HG03159 (cell line): Measurements from ENCODE around the gene GPR32.
"Not testable (repeated sequence)": the region's sequence is repeated elsewhere in the genome, so short reads cannot be mapped to it uniquely, and the experiment has no call there.

Source experiments
- ATAC-seq: cut with Tn5 transposase; IDR thresholded peaks from one replicate; pipeline ENCODE4 v1.9.1; 2021; ENCODE audit warnings: mild to moderate bottlenecking, moderate library complexity; ENCODE audit not compliant: unreplicated experiment

Gene GPR32

DNA sequence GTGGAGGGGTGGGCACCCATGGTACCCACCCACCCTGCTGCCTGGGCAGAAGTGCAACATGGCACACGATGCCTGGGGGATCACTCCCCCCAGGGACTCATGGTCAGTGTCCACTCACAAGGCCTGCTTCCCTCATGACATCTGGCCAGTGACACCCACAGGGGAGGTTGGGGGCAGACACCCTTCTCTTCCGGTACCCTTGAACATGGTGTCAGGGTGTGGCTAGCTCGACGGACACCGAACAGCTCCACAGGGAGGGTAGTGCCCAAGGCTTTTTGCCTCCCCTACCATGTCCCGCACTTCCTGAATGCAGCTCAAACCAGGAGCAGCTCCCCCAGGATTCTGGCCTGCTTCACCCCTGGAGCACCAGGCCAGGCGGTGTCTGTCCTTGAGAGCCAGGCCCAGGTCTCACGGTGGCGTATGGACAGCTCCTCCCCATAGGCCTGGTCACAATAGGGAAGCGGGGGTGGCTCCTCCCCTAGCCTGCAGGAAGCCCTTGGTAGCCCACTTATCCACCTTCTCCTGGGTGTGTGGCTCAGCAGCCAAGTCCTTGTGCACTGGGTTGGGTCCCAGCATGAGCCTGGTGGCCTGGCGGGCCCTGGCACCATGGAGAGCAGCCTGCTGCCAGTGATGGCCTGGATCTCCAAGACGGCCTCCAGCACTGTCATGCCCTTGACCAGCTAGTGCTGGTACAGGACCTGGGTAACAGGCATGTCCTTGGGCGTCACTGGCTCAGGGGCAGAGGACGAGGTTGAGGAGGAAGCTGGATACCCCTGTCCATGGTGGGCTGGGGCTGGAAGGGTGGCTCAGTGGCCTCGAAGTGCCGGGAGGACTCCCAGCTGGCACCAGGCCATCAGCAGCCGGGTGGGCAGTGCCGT lies 27.8 kb downstream of the GPR32 start:
- ATAC-seq, result no peak

DNA sequence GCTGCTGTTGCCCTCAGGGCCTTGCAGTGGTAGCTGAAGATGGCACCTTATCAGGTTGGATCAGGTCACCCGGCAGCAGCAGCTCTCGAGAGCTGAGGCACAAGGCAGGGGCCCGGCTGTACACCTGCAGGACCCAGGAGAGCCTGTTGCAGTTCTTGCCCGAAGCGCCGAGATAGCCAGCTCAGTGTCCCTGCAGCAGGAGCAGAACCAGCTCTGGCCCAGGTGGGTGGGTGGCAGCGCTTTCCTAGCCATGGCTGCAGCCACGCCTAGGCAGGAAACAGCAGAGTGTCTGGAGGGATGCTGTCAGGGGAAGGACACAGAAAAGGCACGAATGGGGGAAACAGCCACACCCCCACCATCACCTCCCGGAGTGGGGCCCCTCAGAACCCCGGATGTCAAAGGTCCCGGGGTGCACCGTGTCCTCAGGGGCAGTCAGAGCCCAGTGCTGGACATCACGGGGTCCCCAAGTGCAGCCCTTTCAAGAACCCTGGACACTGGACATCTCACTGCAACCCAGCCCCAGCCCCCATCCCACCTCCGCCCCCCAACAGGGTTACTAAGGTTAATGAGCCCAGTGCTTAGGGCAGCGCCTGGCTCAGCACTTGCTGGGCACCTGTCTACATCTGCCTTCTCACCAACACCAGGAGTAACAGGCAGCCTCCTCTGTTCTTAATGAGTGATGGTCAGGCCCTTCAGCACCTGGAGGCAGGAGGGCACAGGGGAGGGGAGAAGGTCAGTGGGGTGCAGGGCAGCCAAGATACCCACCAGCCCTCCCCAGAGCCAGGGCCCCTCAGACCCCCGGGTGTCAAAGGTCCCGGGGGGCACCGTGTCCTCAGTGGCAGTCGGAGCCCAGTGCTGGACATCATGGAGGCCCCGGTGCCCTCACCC lies 28.6 kb downstream of the GPR32 start:
- no peak for ATAC-seq

DNA sequence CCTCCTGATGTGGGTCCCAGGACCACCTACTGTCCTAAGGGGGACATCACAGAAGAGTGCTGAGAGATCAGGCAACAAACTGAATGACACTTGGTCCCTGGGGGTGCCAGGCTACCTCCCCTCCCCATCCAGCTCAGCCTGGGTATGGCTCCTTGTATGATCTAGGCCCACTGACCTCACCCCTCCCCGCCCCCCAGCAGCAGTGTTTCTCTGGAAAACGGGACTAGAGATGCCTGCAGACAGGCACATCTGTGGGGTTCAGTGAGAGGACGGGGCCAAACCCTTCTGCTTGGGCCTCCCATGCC lies 29.2 kb downstream of the GPR32 start:
- ATAC-seq, result no peak

GRCh38 chr19:50801107-50801506 lies 30.8 kb downstream of the GPR32 start:
- no peak for ATAC-seq

- ATAC-seq, result no peak
Measured at GRCh38 chr19:50803633-50804419, 33.6 kb downstream of the GPR32 start.

GRCh38 chr19:50804420-50805272 lies 34.4 kb downstream of the GPR32 start:
- peak; percentile 88 for ATAC-seq

DNA sequence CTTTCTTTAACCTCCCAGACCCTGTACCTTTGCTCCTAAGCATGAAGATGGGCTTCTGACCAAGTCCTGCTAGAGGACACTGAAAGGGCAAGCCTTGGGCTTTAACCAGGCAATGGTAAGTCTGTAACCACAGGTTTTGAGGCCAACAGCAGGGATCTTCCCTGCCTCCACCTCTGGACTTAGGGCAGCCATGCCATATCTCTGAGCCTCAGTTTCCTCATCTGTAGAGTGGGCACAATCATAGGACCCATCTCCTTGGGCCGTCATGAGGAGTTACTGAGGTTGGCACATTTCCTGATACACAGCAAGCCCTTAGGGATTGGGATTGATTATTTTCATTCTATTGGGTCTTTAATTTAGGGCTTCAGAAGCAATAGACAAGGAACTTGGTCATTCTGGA lies 38.6 kb downstream of the GPR32 start:
- ATAC-seq, result no peak

DNA sequence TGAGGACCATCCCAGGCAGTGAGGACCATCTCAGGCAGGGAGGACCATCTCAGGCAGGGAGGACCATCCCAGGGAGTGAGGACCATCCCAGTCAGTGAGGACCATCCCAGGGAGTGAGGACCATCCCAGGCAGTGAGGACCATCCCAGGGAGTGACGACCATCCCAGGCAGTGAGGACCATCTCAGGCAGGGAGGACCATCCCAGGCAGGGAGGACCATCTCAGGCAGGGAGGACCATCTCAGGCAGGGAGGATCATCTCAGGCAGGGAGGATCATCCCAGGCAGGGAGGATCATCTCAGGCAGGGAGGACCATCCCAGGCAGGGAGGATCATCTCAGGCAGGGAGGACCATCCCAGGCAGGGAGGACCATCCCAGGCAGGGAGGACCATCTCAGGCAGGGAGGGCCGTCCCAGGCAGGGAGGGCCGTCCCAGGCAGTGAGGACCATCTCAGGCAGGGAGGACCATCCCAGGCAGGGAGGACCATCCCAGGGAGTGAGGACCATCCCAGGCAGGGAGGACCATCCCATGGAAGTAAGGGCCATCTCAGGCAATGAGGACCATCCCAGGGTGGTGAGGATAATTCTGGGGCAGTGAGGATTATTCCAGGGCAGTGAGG lies 41.5 kb downstream of the GPR32 start:
- not testable (repeated sequence) for ATAC-seq

- no peak for ATAC-seq
Measured at GRCh38 chr19:50812474-50812873, 42.2 kb downstream of the GPR32 start.

DNA sequence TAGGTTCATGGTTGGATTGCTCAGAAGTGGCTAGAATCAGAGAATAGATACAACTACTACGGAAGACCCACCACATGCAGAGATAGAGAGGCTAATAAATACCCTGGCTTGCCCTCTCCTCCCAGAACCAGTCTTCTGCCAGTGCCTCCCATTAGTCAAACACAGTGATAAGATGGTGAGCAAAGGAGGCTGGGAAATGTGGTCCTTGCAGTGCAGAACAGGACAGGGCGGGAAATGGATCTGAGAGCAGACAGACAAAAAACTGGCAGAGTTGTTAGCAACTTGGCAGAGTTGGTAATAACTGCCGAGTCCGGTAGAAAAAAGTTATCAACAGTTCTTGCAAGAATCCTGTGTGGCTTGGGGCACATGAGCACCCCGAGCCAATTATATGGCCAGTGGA lies 44.6 kb downstream of the GPR32 start:
- no peak for ATAC-seq

- no peak for ATAC-seq
Measured at GRCh38 chr19:50815439-50815838, 45.2 kb downstream of the GPR32 start.

GRCh38 chr19:50817941-50818858 lies 47.9 kb downstream of the GPR32 start:
- ATAC-seq, result peak; percentile 48

- no peak for ATAC-seq
Measured at GRCh38 chr19:50818859-50819472, 48.7 kb downstream of the GPR32 start.

- no peak for ATAC-seq
Measured at GRCh38 chr19:50819636-50820035, 49.4 kb downstream of the GPR32 start.

- no peak for ATAC-seq
Measured at GRCh38 chr19:50820086-50820485, 49.8 kb downstream of the GPR32 start.

DNA sequence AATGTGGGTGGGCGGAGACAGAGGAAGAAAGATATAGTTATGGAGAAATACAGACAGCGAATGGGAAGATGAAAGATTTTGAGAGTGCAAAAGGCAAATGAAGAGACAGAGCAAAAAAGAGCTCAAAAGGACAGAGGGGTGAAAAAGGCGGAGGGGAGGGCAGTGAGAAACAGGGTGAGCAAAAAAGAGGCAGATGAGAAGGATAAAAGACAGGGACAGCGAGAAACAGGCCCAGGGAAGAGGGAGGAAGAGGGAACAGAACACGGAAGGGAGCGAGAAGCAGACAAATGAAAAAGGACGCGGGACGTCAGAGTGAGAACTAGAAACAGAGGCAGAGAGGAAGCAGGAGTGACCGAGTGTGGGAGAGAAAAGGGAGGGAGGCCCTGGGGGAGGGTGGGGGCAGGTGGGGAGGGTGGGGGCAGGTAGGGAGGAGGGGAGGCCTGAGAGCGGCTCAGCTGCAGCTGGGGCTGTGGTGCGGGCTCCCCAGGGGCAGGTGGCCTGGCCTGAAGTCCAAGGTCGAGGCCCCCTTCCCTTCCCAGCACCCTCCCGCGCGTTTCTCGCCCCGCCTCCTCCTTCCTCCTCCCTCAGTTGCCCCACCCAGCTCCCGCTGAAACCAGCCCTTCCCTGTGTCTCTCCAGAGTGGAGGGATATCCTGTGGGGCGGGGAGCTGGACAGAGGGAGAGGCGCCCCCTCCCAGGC lies 50.4 kb downstream of the GPR32 start:
- ATAC-seq, result no peak

DNA sequence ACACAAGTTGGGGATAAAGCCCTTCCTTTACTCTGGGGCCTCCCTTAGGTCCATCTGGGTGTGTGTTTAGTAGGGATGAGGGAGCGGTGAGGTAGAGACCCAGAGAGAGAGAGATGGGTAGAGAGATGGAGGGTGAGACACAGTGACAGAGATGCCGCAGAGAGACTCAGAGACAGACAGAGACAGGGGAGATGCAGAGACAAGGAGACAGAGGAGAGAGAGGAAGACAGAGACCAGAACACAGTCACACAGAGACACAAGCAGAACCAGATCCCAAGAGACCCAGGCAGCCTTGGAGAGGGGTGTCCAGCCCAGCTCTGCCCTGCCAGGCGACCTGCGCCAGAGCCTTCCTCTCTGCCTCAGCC lies 51.0 kb downstream of the GPR32 start:
- no peak for ATAC-seq
